Ovary (tissue), 9 donors: ENCODE data around the gene PBX4. TPM values are rescaled to one million over a fixed set of nuclear protein-coding genes. Genes with fewer than 3 reads are reported as not detected.

ENCODE experiments used
- DNase-seq, 5 donors: peaks; one replicate each; pipeline ENCODE4 v3.0.0-alpha.2; 2019 to 2020
- H3K27ac ChIP-seq, 2 donors: fragments of 200-600 bp; one replicate each; pipeline versions ENCODE4 v1.5.1 to v1.8.0; 2019 to 2022
- H3K27me3 ChIP-seq: fragments of 200-600 bp; one replicate; pipeline ENCODE4 v1.8.0; 2022
- H3K36me3 ChIP-seq: fragments of 200-600 bp; sonication (generic); one replicate; pipeline ENCODE4 v1.5.1; 2019
- H3K4me1 ChIP-seq: one replicate; pipeline ENCODE4 v1.8.1; 2013; ENCODE audit warnings: mild to moderate bottlenecking, moderate library complexity; ENCODE audit not compliant: insufficient read depth
- H3K4me3 ChIP-seq: fragments of 200-600 bp; sonication (generic); one replicate; pipeline ENCODE4 v1.5.1; 2017
- H3K9me3 ChIP-seq, 2 donors: fragments of 200-600 bp in 1 of 2; sonication (generic) in 1 of 2; one replicate each; pipeline versions ENCODE4 v1.5.1 to v1.8.1; 2013 to 2019; ENCODE audit warnings: mild to moderate bottlenecking in 1 of 2, moderate library complexity in 1 of 2
- EP300 ChIP-seq: sonication (generic); formaldehyde crosslinking; IDR thresholded peaks from one replicate; pipeline ENCODE4 v1.6.1; 2017; ENCODE audit warnings: antibody characterized with exemption
- POLR2A ChIP-seq: fragments of 450-650 bp; IDR thresholded peaks from one replicate; pipeline ENCODE4 v1.6.1; 2017; ENCODE audit warnings: antibody characterized with exemption, mild to moderate bottlenecking, moderate library complexity
- WGBS, 3 donors: extraction: QIAGEN DNeasy Blood & Tissue Kit in 1 of 3; methylation state at CpG; one replicate each; pipeline versions ENCODE4 v1.1.5 to v1.1.7; 2013 to 2017; 5-methylcytosine and 5-hydroxymethylcytosine counted together
- intact Hi-C, 4 donors: fragments of 100-400 bp; cut with DNase I; formaldehyde crosslinking; loops; one replicate each; pipeline versions ENCODE4 v1.11.0 to v1.15.1; 2022 to 2023
- polyA plus RNA-seq, 2 donors: library from polyadenylated mRNA; stranded (reverse); fragments of 200-250 nt in 1 of 2; fragments of 350-450 nt in 1 of 2; fragmentation: Illumina TruSeq in 1 of 2; extraction: RNeasy Lipid Tissue Mini Kit (QIAGEN cat#74804) in 1 of 2; gene quantifications; one replicate each; pipeline ENCODE4 v1.2.3, GENCODE V29; 2013 to 2014
- total RNA-seq, 7 donors: library from RNA; depleted of rRNA in 2 of 7; stranded (reverse); fragments of >200 nt in 2 of 7; fragmentation: NEBNext Ultra II Directional in 3 of 7; extraction: Animal tissue kit (Norgen Biotek cat#: 25700) in 3 of 7; gene quantifications; one replicate each; pipeline versions ENCODE4 v1.1.0 to v1.2.4, GENCODE V29; 2016 to 2023
- TF ChIP-seq, protein P1 (sequence below), 3 donors: fragments of 450-650 bp in 2 of 3; fragments of 200-600 bp in 1 of 3; IDR thresholded peaks; one replicate each; pipeline versions ENCODE4 v1.5.1 to v1.8.0; 2016 to 2022; ENCODE audit warnings: antibody characterized with exemption in 3 of 3, mild to moderate bottlenecking in 1 of 3
- donor health status: DM: no; HTN: no; CAD: no; lungs with moderate emphysema.
- donor health status: DM: no; HTN: no; CAD: no.
- donor health status: Bipolar disorder and iron deficiency.
- donor health status: DM: yes; HTN: yes; CAD: no.
- donor health status: DM: no; HTN: no; CAD: no.
- donor health status: DM: yes; HTN: yes; CAD: no.

Gene PBX4
- total and polyA plus RNA-seq, 9 donors: 0.73 to 4.4 (median 3.2) TPM

DNA sequence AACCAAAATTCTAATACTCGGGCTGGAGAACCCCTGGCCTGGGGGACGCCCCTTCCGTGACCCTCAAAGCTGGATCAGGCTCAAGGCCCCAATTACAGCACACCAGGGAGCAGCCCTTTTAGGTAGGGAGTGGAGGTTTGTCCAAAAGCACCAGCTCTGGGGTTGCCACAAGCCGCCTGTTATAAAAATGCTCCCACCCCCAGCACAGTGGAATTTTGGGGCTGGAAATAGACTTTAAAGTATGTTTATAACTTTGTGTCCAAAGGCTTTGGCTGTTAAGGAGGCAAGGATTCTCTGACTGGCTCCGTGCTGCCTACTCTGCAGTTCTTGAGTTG, 25.5 kb upstream of the PBX4 start:
- intact Hi-C loops: loop anchor here in 1 of 4 donors (5.0 kb wide), 1 partner anchor 112 kb away; no protein-coding TSS in a partner anchor
- TF ChIP-seq, protein P1, sequence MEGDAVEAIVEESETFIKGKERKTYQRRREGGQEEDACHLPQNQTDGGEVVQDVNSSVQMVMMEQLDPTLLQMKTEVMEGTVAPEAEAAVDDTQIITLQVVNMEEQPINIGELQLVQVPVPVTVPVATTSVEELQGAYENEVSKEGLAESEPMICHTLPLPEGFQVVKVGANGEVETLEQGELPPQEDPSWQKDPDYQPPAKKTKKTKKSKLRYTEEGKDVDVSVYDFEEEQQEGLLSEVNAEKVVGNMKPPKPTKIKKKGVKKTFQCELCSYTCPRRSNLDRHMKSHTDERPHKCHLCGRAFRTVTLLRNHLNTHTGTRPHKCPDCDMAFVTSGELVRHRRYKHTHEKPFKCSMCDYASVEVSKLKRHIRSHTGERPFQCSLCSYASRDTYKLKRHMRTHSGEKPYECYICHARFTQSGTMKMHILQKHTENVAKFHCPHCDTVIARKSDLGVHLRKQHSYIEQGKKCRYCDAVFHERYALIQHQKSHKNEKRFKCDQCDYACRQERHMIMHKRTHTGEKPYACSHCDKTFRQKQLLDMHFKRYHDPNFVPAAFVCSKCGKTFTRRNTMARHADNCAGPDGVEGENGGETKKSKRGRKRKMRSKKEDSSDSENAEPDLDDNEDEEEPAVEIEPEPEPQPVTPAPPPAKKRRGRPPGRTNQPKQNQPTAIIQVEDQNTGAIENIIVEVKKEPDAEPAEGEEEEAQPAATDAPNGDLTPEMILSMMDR (IDR thresholded peaks at IDR 0.05): no peak
- no peak for TF ChIP-seq POLR2A
- no peak for TF ChIP-seq EP300
- no peak for DNase-seq
- H3K9me3 ChIP-seq: no peaks in the 10 kb centered on the region
- H3K36me3 ChIP-seq: no peaks in the 10 kb centered on the region
- no peaks in the 10 kb centered on the region for H3K4me1 ChIP-seq
- no peak overlapping the region for H3K4me3 ChIP-seq
- 12 to 17% (median 16%) methylated on average over 5 of the region's 5 CpGs for WGBS, 3 donors
- H3K27me3 ChIP-seq: no peaks in the 10 kb centered on the region
- H3K27ac ChIP-seq: no peak overlapping the region

DNA sequence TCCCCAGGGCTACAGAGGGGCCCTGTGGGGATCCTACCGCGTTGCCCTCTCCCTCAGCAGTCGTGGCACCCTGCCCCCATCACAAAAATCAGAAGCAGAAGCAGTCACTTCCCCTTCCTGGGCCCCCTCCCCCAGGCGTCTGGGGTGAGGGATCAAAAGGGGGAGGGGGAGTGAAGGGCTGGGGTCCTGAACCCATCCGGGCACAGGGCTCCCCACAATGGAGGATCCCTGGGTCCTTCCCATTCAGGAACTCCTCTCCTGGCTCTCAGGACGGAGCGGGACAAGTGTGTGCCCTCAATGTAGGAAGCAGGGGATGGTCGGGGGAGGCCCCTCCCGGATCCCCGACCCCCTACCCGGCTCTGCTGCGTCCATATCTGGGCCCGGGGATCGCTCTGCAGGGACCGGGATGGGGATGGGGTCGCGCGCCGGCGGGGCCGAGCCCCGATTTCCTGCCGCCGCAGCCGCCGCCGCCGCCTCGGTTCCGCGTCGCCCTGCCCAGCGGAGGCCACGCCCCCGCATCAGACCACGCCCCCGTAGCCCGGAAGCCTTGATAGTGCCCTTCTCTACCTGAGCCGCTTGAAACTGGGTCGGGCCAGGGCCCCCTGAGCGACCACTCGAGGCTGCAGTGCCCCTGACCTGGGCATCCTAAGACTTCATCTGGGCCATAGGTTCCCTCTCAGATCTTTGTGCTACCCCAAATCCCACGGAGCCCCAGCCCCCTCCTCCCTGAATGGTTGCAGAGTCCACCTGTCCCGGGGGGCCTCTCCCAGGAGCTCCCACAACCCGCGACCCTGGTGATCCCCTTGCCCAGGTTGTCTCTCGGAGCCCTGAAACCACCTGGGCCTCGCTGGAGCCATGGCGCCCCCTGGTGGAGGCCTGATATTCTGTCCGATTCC, 24.9 kb upstream of the PBX4 start, which contains the start of gene GMIP:
GMIP (minus strand) TSS at position 500 of the 896 bp plus-strand sequence; CDS start at position 372, 128 bp downstream.
- H3K4me3 ChIP-seq: peak within 1 kb of the TSS; percentile 66
- H3K9me3 ChIP-seq: no peaks in the 10 kb centered on the region
- 0 to 1% (median 0%) methylated on average over 42 to 50 of the region's 50 CpGs for WGBS, 3 donors
- peak; percentile 69 to 85 (median 80) for DNase-seq
- intact Hi-C loops: loop anchor here in 3 of 4 donors (1.0 to 5.0 kb wide), 3 partner anchors 111 kb away; no protein-coding TSS in a partner anchor
- TF ChIP-seq, protein P1 (IDR thresholded peaks at IDR 0.05): peak; percentile 79 to 95 (median 80)
- no peak for TF ChIP-seq POLR2A
- H3K27me3 ChIP-seq: no peaks in the 10 kb centered on the region
- H3K36me3 ChIP-seq: no peaks in the 10 kb centered on the region
- H3K27ac ChIP-seq: no peak within 1 kb of the TSS
- no peaks in the 10 kb centered on the region for H3K4me1 ChIP-seq

DNA sequence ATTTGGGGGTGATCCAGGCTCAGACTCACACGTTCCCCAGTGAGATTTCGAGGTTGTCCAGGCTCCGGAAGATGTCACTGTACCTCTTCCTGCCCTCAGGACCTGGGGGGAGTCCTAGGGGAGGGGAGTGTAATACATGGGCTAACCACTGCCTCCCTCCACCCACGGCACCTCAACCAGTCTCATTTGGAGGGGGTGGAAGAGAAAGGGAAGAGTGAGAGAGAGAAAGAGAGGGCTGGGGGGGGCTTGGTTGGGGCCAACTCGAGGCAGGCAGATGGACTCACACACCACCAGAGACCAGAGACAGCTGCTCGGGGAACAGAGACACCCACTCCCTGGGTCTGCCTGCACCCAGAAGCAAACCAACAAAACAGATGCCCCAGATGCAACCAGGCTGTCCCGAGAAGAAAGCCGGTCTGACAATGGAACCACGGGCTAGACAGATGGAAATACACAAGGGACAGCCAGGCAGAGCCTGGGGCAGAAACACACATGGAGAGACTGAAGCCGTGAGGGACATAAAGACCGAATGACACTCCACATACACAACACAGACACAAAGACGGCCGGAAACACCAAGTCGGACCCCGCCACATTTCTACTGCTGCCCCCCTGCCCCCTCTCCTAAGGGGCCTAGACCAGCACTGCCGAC, 24.1 kb upstream of the PBX4 start:
- WGBS, 3 donors: 23 to 34% (median 26%) methylated on average over 16 of the region's 16 CpGs
- TF ChIP-seq POLR2A (no peak), EP300 (no peak)
- TF ChIP-seq, protein P1 (IDR thresholded peaks at IDR 0.05): no peak
- Histone ChIP-seq H3K27me3 (no peaks in the 10 kb centered on the region), H3K4me3 (peak overlapping the region; percentile 66), H3K4me1 (no peaks in the 10 kb centered on the region), H3K36me3 (no peaks in the 10 kb centered on the region), H3K9me3 (no peaks in the 10 kb centered on the region), H3K27ac (no peak overlapping the region)
- intact Hi-C loops: loop anchor here in 3 of 4 donors (1.0 to 5.0 kb wide), 3 partner anchors 110 kb away; no protein-coding TSS in a partner anchor
- DNase-seq: no peak

DNA sequence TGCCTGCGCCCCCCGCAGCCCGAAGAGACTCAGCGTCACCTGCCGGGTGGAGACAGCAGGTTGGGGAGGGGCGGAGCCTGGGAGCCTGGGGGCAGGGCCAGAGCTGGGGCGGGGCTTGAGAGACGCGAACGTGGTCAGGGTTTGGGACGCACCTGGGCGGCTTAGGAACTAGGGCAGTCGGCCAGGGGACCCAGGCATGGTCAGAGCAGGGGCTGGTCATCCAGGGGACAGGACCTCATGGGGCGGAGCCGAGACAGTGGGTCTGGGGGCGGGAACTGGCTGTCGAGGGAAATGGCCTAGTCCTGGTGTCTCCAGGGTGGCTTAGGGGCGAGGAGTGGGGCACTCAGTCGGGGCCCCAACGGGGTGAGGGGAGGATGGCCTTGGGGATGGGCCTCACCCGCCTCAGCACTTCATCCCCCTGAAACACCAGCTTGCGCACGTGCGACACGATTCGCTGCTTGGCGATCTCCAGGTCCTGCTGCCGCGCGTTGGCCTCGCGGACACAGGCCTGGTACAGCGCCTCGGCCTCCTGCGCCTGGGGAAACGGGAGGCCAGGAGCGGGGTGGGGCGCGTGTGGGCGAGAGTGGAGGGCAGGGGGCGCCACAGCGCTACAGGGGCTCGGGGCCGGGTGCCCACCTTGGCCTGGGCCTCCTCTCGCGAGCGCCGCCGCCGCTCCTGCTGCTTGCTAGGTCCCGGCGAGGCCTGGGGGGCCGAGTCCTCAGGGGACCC, 19.2 kb upstream of the PBX4 start:
- 69 to 75% (median 74%) methylated on average over 41 to 53 of the region's 53 CpGs for WGBS, 3 donors
- Histone ChIP-seq H3K9me3 (no peaks in the 10 kb centered on the region), H3K27me3 (no peaks in the 10 kb centered on the region), H3K36me3 (no peaks in the 10 kb centered on the region), H3K4me1 (no peaks in the 10 kb centered on the region), H3K4me3 (no peak overlapping the region), H3K27ac (no peak overlapping the region)
- intact Hi-C loops: no loop called here
- no peak for DNase-seq
- TF ChIP-seq POLR2A: no peak
